SU-DHL-6 (cell line): ENCODE results near the gene FAAH.

Experiments used
- H2AFZ ChIP-seq: fragments of 200-600 bp; sonication (generic); 2 replicates; pipeline ENCODE4 v1.6.1; 2014; ENCODE audit warnings: low read depth, mild to moderate bottlenecking, moderate library complexity, mixed read lengths, antibody characterized with exemption, low read length; ENCODE audit not compliant: severe bottlenecking
- H3F3A ChIP-seq: fragments of 200-600 bp; shearing (Covaris generic); 2 replicates; pipeline ENCODE4 v1.6.0; 2016; ENCODE audit warnings: antibody characterized with exemption, mild to moderate bottlenecking; ENCODE audit not compliant: insufficient read depth
- H3K27ac ChIP-seq: fragments of 200-600 bp; sonication (generic); 2 replicates; pipeline ENCODE4 v1.5.1; 2016; ENCODE audit warnings: low read depth, mild to moderate bottlenecking, low read length, moderate library complexity, mixed read lengths
- H3K27me3 ChIP-seq: fragments of 200-600 bp; sonication (generic), shearing (Covaris generic); 2 replicates; pipeline ENCODE4 v1.6.0; 2014; ENCODE audit warnings: mild to moderate bottlenecking, low read length
- H3K36me3 ChIP-seq: fragments of 200-600 bp; sonication (generic); 2 replicates; pipeline ENCODE4 v1.6.1; 2014; ENCODE audit warnings: mild to moderate bottlenecking, low read length, mixed read lengths
- H3K4me2 ChIP-seq: fragments of 300-600, 200-600 bp; shearing (Covaris generic), sonication (generic); 2 replicates; pipeline ENCODE4 v1.6.0; 2014; ENCODE audit warnings: low read length, low read depth, mild to moderate bottlenecking; ENCODE audit not compliant: poor library complexity, severe bottlenecking
- H3K4me3 ChIP-seq: fragments of 200-600 bp; sonication (generic); 2 replicates; pipeline ENCODE4 v1.5.1; 2014; ENCODE audit warnings: antibody characterized with exemption, low read length, mild to moderate bottlenecking, mixed read lengths; ENCODE audit not compliant: insufficient read depth, poor library complexity, severe bottlenecking
- H3K79me2 ChIP-seq: fragments of 200-600 bp; sonication (generic); 2 replicates; pipeline ENCODE4 v1.6.1; 2014; ENCODE audit warnings: mild to moderate bottlenecking, low read length, moderate library complexity; ENCODE audit not compliant: insufficient read depth
- H3K9ac ChIP-seq: fragments of 200-600 bp; sonication (generic); 2 replicates; pipeline ENCODE4 v1.7.0; 2014; ENCODE audit warnings: mild to moderate bottlenecking, low read length
- H3K9me2 ChIP-seq: fragments of 200-600 bp; sonication (generic); replicated peaks from 2 replicates; pipeline ENCODE4 v1.6.1; 2014; ENCODE audit warnings: low read length; ENCODE audit not compliant: insufficient read depth
- H3K9me3 ChIP-seq: fragments of 200-600 bp; sonication (generic); 2 replicates; pipeline ENCODE4 v1.6.1; 2014; ENCODE audit warnings: low read length, mixed read lengths; ENCODE audit not compliant: insufficient read depth
- H4K20me1 ChIP-seq: fragments of 200-600 bp; sonication (generic); 2 replicates; pipeline ENCODE4 v1.6.1; 2014; ENCODE audit warnings: low read depth, mild to moderate bottlenecking, antibody characterized with exemption, low read length, moderate library complexity, mixed read lengths
- CTCF ChIP-seq: fragments of 200-600 bp; sonication (generic); IDR thresholded peaks from one replicate; pipeline ENCODE4 v1.5.1; 2017; ENCODE audit warnings: antibody characterized with exemption, mild to moderate bottlenecking, low read length, moderate library complexity; ENCODE audit not compliant: insufficient read depth, poor library complexity, severe bottlenecking
- EZH2phosphoT487 ChIP-seq: fragments of 200-600 bp; sonication (generic), shearing (Covaris generic); conservative IDR thresholded peaks from 2 replicates; pipeline ENCODE4 v1.6.1; 2018; ENCODE audit warnings: mild to moderate bottlenecking, antibody characterized with exemption, low read length, moderate library complexity, mixed read lengths

FAAH gene

GRCh38 chr1:46379996-46380395 lies 14.1 kb upstream of the FAAH start:
- H3K9me3 ChIP-seq: no peaks in the 10 kb centered on the region
- H3K79me2 ChIP-seq: no peaks in the 10 kb centered on the region
- TF ChIP-seq EZH2phosphoT487: no peak
- no peak for TF ChIP-seq CTCF
- no peaks in the 10 kb centered on the region for H3K36me3 ChIP-seq
- H2AFZ ChIP-seq: no peak overlapping the region
- H3K27me3 ChIP-seq: no peaks in the 10 kb centered on the region
- no peaks in the 10 kb centered on the region for H3K9me2 ChIP-seq
- no peaks in the 10 kb centered on the region for H4K20me1 ChIP-seq
- no peak overlapping the region for H3K4me2 ChIP-seq
- no peak overlapping the region for H3K9ac ChIP-seq
- no peak overlapping the region for H3K4me3 ChIP-seq
- H3F3A ChIP-seq: no peaks in the 10 kb centered on the region
- no peak overlapping the region for H3K27ac ChIP-seq

GRCh38 chr1:46380508-46380907 lies 13.6 kb upstream of the FAAH start:
- Histone ChIP-seq H4K20me1 (no peaks in the 10 kb centered on the region), H3F3A (no peaks in the 10 kb centered on the region), H3K27me3 (no peaks in the 10 kb centered on the region), H3K4me2 (no peak overlapping the region), H3K9me2 (no peaks in the 10 kb centered on the region), H3K4me3 (no peak overlapping the region), H2AFZ (no peak overlapping the region), H3K36me3 (no peaks in the 10 kb centered on the region), H3K79me2 (no peaks in the 10 kb centered on the region), H3K27ac (no peak overlapping the region), H3K9me3 (no peaks in the 10 kb centered on the region), H3K9ac (no peak overlapping the region)
- TF ChIP-seq CTCF: no peak
- no peak for TF ChIP-seq EZH2phosphoT487

- Histone ChIP-seq H3K9me2 (no peaks in the 10 kb centered on the region), H3K27me3 (no peaks in the 10 kb centered on the region), H3K9ac (no peak overlapping the region), H3K4me3 (no peak overlapping the region), H4K20me1 (no peaks in the 10 kb centered on the region), H3K27ac (no peak overlapping the region), H3K36me3 (no peaks in the 10 kb centered on the region), H3K9me3 (peaks cover 4% of the 10 kb centered on the region; the same call in 1 of the 2 replicates), H2AFZ (no peak overlapping the region), H3K4me2 (no peak overlapping the region), H3F3A (no peaks in the 10 kb centered on the region), H3K79me2 (no peaks in the 10 kb centered on the region)
- TF ChIP-seq EZH2phosphoT487 (no peak), CTCF (no peak)
Observed at GRCh38 chr1:46393510-46393909, 607 bp upstream of the FAAH start.
